Breast epithelium (tissue), 3 donors: ENCODE data around the gene OSCP1.

Source experiments
- POLR2A ChIP-seq: fragments of 450-650 bp; IDR thresholded peaks from one replicate; pipeline ENCODE4 v1.6.1; 2016; ENCODE audit warnings: antibody characterized with exemption, mild to moderate bottlenecking, moderate library complexity
- POLR2AphosphoS5 ChIP-seq, 3 donors: sonication (generic); formaldehyde crosslinking; IDR thresholded peaks; one replicate each; pipeline ENCODE4 v1.6.1; 2017; ENCODE audit warnings: antibody characterized with exemption in 3 of 3
- TF ChIP-seq, protein P1 (sequence below), 3 donors: fragments of 450-650 bp; IDR thresholded peaks; one replicate each; pipeline ENCODE4 v1.5.1; 2016 to 2017; ENCODE audit warnings: antibody characterized with exemption in 3 of 3, mild to moderate bottlenecking in 3 of 3, moderate library complexity in 3 of 3

DNA sequence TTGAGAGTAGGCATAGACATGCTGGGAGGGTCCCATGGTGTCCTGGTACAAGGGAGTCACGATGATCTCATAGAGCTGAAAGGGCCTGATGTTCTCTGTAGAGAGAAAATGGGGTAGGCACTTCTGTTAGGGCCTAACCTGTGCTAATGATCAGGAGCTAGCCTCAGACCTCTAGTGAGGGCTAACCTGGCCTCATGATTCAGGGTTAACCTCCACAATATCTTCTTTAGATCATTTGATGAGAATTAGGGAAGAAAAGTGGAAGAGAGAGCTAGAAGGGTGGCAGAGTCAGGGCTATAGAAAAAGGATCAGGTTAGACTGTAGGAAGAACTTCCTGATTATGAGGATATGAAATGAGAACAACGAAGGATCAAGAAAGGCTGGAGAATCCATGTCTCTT is 18.9 kb upstream of the OSCP1 start:
- TF ChIP-seq, protein P1, sequence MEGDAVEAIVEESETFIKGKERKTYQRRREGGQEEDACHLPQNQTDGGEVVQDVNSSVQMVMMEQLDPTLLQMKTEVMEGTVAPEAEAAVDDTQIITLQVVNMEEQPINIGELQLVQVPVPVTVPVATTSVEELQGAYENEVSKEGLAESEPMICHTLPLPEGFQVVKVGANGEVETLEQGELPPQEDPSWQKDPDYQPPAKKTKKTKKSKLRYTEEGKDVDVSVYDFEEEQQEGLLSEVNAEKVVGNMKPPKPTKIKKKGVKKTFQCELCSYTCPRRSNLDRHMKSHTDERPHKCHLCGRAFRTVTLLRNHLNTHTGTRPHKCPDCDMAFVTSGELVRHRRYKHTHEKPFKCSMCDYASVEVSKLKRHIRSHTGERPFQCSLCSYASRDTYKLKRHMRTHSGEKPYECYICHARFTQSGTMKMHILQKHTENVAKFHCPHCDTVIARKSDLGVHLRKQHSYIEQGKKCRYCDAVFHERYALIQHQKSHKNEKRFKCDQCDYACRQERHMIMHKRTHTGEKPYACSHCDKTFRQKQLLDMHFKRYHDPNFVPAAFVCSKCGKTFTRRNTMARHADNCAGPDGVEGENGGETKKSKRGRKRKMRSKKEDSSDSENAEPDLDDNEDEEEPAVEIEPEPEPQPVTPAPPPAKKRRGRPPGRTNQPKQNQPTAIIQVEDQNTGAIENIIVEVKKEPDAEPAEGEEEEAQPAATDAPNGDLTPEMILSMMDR (IDR thresholded peaks at IDR 0.05), result no peak
- TF ChIP-seq POLR2AphosphoS5 (IDR thresholded peaks at IDR 0.05), result no peak
- no peak for TF ChIP-seq POLR2A
